HG02840 (cell line): ENCODE data around the gene CHCHD3.

Source experiments
- ATAC-seq: cut with Tn5 transposase; IDR thresholded peaks from one replicate; pipeline ENCODE4 v1.9.1; 2021; ENCODE audit warnings: mild to moderate bottlenecking, moderate library complexity, moderate number of reproducible peaks; ENCODE audit not compliant: unreplicated experiment, low FRiP score

CHCHD3 gene

GRCh38 chr7:132836746-132837145 lies 245.1 kb downstream of the CHCHD3 start:
- ATAC-seq = no peak

DNA sequence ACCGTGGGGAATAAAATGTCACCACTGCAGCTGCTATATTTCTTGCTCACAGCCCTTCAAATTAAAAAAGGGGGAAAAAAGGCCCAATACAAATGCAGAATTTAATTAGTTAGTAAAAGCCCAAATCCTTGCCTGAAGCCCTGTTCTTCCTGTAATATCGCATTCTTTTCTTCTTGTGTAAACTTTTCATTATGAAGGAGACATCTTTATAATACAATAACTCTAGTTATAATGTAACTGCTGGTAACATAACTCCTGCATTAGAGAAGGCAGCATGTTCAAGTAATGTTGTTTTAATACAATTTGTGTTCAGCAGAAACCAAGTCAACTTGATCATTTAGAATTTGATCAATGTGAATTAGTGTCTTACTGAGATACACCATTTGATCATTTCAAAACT lies 250.9 kb downstream of the CHCHD3 start:
- no peak for ATAC-seq

DNA sequence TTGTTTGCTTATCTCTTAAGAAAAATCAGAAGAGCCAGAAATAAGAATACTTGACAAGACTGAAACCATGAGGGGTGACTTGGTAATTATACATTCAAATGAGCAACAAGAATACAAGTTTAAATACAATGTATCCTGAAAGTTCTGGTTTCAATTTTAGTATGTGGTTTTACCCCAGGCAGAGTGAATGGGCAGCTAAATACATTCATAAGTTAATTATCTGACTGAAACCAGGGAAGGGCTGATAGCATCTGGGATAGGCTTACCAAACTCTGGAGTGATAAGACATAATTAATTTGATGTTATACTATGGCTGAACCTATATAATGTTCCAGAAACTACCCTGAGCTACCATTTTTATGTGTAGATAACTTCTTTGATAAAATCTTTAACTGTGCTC lies 253.4 kb downstream of the CHCHD3 start:
- ATAC-seq = no peak

DNA sequence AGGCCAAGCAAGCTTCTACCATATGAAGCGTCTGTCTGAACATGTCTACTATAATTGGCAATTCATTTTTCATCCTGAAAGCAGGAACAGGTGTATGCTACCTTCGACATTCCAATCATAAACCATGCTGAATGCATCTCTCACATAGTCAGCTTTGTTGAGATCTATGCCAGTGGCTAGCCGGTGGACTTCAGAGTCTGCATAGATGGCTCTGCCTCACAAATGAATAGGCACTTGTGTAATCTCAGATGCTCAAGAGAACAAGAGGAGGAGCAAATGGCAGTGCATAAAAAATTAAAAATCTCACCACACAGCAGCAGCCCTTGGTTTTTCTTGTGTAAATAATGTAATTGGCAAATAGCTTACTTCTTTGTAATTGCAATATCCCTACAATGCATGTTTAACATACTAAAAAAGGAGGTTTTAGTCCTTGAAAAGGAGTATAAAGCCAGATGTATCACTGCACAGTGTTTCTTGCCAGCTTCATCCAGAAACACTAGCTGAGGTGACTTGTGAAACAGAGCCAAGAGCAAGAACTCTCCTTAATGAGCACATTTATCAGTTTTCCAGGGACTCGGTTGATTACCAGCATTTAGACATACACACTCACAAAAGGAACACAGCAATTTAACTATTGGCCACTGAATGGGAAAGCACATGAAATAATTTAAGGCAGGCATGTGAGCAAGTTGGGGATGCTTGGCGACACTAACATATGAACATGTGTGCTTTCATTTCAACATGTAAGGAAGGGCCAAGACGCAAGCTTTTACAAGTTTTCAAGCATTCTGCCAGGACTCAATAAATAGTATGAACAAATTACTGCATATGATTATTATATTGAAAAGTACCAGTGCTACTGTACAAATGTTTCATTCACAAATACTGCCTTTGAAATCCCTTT lies 255.7 kb downstream of the CHCHD3 start:
- ATAC-seq = no peak

GRCh38 chr7:132825222-132825621 lies 256.7 kb downstream of the CHCHD3 start:
- ATAC-seq = no peak

GRCh38 chr7:132819648-132820047 lies 262.2 kb downstream of the CHCHD3 start:
- ATAC-seq = no peak

DNA sequence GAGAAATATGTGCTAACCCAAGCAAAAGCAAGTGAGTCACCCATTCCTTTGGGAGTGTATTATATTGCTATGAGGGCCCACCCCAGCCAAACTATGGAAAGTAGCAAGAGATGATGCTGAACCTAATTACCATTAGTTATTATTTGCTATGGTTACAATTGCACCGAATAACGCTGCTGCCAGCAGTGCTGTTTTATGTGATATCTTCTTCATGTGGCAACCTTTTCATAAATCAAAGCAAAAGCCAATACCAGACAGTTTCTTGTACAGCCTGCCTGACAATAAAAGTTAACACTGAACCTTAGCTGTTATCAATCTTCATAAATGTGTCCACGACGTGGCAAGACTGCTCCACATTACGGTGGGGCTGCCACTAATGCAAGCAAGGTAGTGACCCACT lies 263.9 kb downstream of the CHCHD3 start:
- no peak for ATAC-seq

DNA sequence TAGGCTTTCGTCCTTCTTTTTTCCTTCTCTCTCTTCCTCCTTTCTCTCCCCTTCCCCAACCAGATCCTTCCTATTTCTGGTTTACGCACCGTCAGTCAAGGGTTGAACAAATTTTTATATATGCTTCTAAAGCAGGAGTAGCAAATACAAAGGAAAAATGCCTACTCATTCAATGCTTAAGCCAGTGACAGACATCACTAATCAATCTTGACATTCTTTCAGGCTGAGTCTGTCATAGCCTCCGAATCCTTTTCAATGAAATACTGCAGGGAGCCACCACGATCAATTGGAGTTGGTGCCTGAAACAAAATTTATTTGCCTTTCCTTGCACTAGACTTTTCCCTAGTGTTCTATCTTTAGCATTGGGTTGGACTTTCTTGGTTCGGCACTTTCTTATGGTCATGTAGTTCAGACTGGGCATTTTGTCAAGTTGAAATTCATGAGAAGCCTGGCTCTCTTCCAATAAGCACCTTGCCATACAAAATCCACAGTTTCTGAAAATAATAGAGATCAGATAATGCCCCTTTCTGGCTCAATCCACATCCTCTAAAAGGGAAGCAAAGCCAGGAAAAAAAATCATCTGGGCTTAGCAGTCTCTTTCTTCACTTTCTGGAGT lies 266.1 kb downstream of the CHCHD3 start:
- no peak for ATAC-seq

DNA sequence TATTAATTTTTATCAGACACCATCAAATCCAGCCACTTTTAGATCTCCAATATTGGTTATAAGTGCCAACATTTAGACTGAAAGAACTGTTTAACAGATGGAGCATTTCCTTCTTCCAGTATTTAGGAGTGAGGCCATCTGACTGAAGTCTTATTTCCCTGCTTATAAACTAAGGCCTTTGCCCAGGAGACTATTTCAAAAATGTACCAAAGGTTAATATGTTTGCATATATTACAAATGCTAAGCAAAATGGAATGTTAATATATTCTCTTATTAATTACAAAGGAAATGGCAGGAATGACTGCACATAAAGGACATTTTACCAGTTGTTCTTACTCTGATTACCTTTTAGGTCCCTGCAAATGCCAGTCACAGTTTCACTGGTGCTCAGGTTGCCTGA lies 266.8 kb downstream of the CHCHD3 start:
- no peak for ATAC-seq

- no peak for ATAC-seq
Measured at GRCh38 chr7:132810561-132810960, 271.3 kb downstream of the CHCHD3 start.

GRCh38 chr7:132806834-132807233 lies 275.1 kb downstream of the CHCHD3 start:
- no peak for ATAC-seq

DNA sequence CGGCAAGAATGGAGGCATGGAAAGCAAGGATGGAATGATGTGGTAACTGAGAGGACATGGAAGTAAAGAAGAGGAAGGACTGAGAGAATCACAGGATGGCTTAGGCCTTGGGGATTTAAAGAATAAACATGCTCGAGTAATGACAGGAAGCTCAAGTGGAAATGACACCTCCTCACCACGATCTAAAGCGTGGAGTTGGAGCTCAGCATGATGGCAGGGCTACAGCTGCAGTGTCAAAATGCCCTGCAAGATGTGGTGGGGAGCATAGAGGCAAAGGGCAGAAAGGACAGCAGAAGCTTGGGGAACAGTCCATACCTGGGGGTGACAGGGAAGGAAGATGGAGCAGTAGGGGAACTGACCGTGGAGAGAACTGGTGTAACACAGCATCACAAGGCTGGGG lies 276.1 kb downstream of the CHCHD3 start:
- ATAC-seq = no peak

- ATAC-seq = no peak
Measured at GRCh38 chr7:132804849-132805485, 276.9 kb downstream of the CHCHD3 start.

- no peak for ATAC-seq
Measured at GRCh38 chr7:132800522-132800921, 281.4 kb downstream of the CHCHD3 start.

GRCh38 chr7:132799081-132799413 lies 282.8 kb downstream of the CHCHD3 start:
- no peak for ATAC-seq

GRCh38 chr7:132797152-132797551 lies 284.7 kb downstream of the CHCHD3 start:
- ATAC-seq = no peak

DNA sequence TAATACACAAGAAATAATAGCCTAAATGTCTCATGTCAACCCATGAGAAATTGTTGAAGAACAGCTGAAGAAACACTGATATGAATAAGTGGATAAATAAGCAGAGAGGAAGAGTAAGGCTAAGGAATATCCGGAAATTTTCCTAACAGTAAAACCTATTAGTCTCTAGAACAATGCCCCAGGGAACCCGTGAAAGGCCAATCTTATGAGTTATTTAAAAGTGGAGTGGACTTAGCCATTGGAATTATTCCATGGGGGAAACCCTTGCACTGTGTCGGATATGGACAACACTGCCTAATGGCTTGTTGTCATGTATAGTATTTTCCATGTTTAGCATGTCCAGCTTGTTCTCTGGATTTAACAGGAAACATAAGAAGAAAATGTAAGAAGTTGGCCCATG lies 288.4 kb downstream of the CHCHD3 start:
- no peak for ATAC-seq

GRCh38 chr7:132791036-132791435 lies 290.9 kb downstream of the CHCHD3 start:
- no peak for ATAC-seq

DNA sequence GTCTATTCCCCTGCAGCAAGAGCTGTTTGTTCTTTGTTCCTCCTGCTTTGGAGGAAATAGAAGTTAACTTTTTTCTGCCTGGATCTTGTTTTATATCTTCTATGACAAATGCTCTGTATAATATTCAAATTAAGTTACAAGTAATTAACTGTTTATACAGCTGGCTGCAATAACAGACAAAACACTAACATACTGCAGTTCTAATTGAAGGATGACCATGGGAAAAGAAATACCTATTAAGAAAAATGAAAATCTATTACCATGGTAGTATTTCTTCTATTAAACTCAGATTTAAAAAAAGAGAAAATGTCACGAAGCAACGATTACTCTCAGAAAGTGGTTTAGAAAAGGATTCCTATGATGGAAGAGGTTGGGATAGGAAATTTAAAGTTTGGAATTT lies 291.8 kb downstream of the CHCHD3 start:
- no peak for ATAC-seq

DNA sequence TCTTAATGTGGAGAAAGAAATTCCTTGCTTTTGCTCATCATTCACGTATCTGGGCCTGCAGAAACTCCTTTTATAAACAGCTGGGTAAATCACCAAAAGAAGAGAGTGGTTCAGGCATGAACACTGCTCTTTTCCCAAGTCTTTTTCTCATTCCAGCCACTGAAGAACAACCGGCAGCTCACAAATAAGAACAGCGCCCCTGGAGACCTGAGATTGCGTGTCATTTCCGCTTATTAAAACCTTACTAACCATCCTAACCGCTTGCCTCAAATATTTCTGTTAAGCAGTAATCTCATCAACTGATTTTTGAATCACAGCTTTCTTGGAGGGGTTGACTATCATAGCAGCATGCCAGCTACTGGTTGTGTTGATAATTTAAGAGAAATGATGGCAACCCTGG lies 292.6 kb downstream of the CHCHD3 start:
- no peak for ATAC-seq

GRCh38 chr7:132785870-132786269 lies 296.0 kb downstream of the CHCHD3 start:
- no peak for ATAC-seq

DNA sequence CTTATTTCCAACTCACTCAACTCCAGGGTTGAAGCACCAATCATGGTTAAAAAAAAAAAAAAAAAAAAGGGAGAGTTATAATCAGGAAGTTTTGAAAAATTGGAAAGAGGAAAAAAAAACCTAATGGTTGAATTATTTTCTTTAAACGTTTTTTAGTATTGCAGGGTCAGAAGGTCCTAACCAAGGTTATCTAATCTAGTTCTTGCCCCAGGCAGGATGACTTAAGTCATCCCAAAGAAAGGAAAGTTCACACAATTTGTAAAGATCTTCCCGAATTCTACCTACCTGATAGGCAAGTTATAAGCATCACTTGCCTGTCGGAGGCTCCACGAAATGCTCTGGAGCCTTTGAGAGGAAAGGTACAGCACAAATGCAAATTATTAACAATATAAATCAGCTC lies 297.5 kb downstream of the CHCHD3 start:
- no peak for ATAC-seq
